GM19324 (cell line): Measurements from ENCODE around the gene FOXR1.
A peak's percentile ranks its signal among the peaks of the same experiment; 100 is the strongest.
"Not testable (repeated sequence)": the region's sequence is repeated elsewhere in the genome, so short reads cannot be mapped to it uniquely, and the experiment has no call there.

ENCODE experiments used
- ATAC-seq: cut with Tn5 transposase; IDR thresholded peaks from one replicate; pipeline ENCODE4 v1.9.1; 2021; ENCODE audit warnings: mild to moderate bottlenecking, moderate library complexity; ENCODE audit not compliant: unreplicated experiment, low FRiP score

Gene FOXR1

GRCh38 chr11:118939953-118940598 lies 31.5 kb upstream of the FOXR1 start:
- ATAC-seq, result no peak

GRCh38 chr11:118947091-118947490 lies 24.5 kb upstream of the FOXR1 start:
- no peak for ATAC-seq

- ATAC-seq, result no peak
These were observed 23.6 kb upstream of the FOXR1 start for GRCh38 chr11:118948000-118948399.

DNA sequence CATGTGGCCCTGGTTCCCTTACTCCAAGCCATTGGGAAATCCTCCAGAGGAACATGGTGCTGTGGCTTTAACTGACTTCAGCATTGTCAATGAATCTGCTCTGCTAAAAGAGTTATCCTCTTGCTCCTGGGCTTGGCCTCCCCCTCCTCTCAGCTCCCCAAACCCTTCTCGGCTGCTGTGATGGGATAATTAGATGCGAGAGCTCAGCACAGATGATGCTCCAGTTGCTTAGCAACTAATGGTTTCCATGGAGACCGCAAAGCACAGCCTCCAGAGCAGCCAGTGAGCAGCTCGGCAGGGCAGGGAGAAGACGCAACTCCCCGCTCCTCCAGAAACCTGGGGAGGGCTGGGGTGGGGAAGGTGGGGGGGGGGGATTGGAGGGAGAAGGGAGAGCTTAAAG lies 18.3 kb upstream of the FOXR1 start:
- ATAC-seq, result no peak

GRCh38 chr11:118953976-118954375 lies 17.6 kb upstream of the FOXR1 start:
- ATAC-seq, result not testable (repeated sequence)

- peak; percentile 68 for ATAC-seq
These were observed 15.3 kb upstream of the FOXR1 start, which contains the start of gene UPK2 for GRCh38 chr11:118956094-118956846. TSS of gene UPK2 (plus strand) at chr11:118956298. CDS start at chr11:118956351, 53 bp downstream.

- ATAC-seq, result no peak
These were observed 14.6 kb upstream of the FOXR1 start for GRCh38 chr11:118956847-118957469.

DNA sequence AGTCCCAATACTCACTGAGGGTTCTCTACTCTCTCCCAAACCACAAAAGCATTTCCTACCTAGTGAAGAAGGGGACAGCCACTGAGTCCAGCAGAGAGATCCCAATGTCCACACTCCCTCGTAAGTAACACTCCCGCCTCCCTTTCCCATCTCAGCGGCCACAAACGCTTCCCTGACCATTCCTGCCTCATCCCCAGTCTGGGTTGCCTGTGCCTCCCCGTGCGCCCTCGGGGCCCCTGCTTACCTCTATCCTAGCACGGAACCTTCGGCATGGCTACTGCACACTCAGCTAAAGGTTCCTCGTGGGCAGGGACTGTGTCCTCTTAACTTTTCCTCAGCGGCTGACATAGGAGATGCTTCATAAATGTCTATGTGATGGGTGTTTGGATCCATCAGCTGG lies 14.0 kb upstream of the FOXR1 start:
- no peak for ATAC-seq

- ATAC-seq, result no peak
These were observed 13.6 kb upstream of the FOXR1 start for GRCh38 chr11:118957968-118958367.

- ATAC-seq, result no peak
These were observed 13.0 kb upstream of the FOXR1 start for GRCh38 chr11:118958577-118958976.

GRCh38 chr11:118961189-118961588 lies 10.4 kb upstream of the FOXR1 start:
- no peak for ATAC-seq

GRCh38 chr11:118961591-118961990 lies 10.0 kb upstream of the FOXR1 start:
- ATAC-seq, result no peak

GRCh38 chr11:118969508-118969907 lies 2.1 kb upstream of the FOXR1 start:
- ATAC-seq, result not testable (repeated sequence)

DNA sequence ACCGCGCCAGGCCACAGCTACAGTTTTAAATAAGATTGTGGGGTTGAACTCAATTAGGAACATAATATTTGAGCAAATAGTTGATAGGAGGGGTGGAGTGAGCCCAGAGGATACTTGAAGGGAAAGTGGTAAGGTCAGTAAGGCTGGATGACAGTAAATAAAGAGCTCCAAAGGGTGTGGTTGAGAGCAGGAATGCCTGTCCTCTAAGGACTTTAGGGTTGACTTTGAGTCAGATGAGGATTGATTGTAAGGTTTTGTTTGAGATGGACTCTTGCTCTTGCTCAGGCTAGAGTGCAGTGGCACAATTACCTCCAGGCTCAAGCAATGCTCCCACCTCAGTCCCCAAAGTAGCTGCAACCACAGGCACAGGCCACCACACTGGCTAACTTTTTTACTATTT lies 2.4 kb downstream of the FOXR1 start:
- ATAC-seq, result no peak

DNA sequence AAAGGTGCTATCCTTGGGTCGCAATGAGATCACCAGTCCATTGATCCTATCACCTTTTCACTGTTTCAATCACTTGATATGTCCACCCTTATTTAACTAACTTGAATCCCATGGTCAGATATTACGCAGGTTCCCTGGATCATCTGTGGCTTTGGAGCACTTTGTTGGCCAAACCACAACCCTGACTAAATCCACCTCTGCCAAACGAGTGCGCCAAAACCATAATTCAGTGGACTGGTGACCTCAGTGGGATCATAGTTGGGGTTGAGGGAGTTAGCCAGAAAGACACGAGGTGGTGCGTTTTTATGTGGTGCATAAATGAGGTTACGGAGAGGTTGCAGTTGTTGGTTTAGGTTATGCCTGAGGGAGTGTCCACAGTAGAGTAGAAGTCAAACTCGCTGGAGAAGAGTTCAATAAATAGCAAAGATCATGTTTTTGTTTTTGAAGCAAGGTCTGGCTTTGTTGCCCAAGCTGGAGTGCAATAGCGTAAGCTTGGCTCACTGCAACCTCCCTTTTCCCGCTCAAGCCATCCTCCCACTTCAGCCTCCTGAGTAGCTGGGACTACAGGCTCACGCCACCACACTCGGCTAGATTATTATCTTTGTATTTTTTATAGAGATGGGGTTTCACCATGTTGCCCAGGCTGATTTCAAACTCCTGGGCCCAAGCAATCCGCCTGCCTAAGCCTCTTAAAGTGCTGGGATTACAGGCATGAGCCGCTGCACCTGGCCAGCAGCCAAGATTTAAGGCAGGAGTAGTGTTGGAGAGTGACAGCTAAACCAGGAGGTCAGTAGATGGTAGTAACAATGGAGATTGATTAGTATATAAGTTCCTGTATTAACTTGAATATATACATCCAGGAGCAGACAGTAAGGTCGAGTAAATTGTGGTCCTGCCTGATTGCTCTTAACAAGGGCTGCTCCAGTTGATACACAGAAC lies 4.5 kb downstream of the FOXR1 start:
- ATAC-seq, result no peak

DNA sequence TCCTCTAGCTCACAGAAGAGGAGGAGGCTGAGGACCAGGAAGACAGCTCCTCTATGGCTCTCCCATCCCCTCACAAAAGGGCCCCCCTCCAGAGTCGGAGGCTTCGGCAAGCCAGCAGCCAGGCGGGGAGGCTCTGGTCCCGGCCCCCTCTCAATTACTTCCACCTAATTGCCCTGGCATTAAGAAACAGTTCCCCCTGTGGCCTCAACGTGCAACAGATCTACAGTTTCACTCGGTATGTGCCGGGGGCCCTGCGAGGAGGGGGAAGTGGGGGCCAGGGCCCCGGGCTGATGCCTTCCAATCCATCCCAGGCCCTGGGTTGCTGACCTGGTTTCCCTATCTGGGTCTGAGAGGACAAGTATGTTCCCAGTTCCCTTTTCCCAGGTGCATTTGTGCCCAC lies 7.9 kb downstream of the FOXR1 start:
- no peak for ATAC-seq

DNA sequence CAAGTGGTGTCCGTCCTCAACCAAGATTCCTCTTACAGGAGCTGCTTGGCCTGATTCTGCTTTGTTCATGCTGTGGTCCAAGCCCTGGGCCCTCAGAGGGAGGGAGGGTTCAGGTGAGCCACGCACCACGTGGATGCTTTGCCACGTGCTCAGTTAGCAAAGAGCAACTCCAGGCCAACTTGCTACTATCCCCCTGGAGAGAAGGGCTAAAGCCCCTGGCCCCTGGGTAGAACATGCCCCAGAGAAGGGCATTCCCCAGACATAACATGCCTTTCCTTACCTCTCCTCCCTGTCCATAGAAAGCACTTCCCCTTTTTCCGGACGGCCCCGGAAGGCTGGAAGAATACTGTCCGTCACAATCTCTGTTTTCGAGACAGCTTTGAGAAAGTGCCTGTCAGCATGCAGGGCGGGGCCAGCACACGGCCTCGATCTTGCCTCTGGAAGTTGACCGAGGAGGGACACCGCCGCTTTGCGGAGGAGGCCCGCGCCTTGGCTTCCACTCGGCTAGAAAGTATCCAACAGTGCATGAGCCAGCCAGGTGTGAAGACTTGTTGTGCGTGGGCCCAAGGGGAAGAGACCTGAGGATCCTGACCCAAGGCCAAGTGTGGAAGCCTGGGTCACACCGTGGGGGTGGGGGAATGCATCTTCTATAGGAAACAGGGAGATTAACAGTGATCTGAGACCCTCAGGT lies 8.8 kb downstream of the FOXR1 start:
- ATAC-seq, result no peak

GRCh38 chr11:118984337-118984736 lies 12.8 kb downstream of the FOXR1 start:
- not testable (repeated sequence) for ATAC-seq

GRCh38 chr11:118984825-118985224 lies 13.3 kb downstream of the FOXR1 start:
- ATAC-seq, result no peak

DNA sequence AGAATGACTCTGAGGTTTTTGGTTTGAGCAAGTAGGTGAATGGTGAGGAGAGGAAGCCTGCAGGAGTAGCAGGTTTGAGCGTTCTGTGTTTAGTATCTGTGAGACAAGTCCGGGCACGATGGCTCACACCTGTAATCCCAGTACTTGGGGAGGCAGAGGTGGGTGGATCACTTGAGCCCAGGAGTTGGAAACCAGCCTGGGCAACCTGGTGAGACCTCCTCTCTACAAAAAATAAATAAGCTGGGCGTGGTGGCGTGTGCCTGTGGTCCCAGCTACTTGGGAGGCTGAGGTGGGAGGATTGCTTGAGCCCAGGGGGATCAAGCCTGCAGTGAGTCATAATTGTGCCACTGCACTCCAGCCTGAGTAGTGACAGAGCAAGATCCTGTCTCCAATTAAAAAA lies 16.7 kb downstream of the FOXR1 start:
- no peak for ATAC-seq
